ENCODE measurements around the gene JHY.

The JHY gene

GRCh38 chr11:122963961-122964360 lies 81.4 kb downstream of the JHY start:
- DNase-seq, result no peak

GRCh38 chr11:122976061-122976733 lies 93.6 kb downstream of the JHY start:
- DNase-seq, result no peak

GRCh38 chr11:122976734-122977469 lies 94.3 kb downstream of the JHY start:
- no peak for DNase-seq

GRCh38 chr11:122977470-122978298 lies 95.1 kb downstream of the JHY start:
- DNase-seq, result no peak

GRCh38 chr11:122978299-122978620 lies 95.7 kb downstream of the JHY start:
- no peak for DNase-seq

- DNase-seq, result no peak
These were observed 96.7 kb downstream of the JHY start for GRCh38 chr11:122979103-122979814.

GRCh38 chr11:122979815-122980595 lies 97.4 kb downstream of the JHY start:
- no peak for DNase-seq

GRCh38 chr11:122981388-122982264 lies 99.1 kb downstream of the JHY start, which contains the start of gene BSX:
Gene BSX (minus strand): TSS chr11:122981834. CDS start chr11:122981671, 163 bp downstream.
- DNase-seq, result peak; percentile 54

- no peak for DNase-seq
These were observed 101.1 kb downstream of the JHY start for GRCh38 chr11:122983438-122984185.

GRCh38 chr11:122984186-122985011 lies 101.8 kb downstream of the JHY start:
- DNase-seq, result no peak

GRCh38 chr11:122995526-122995925 lies 113.0 kb downstream of the JHY start:
- no peak for DNase-seq

- no peak for DNase-seq
These were observed 116.3 kb downstream of the JHY start for GRCh38 chr11:122998727-122999366.

GRCh38 chr11:123000721-123001120 lies 118.2 kb downstream of the JHY start:
- no peak for DNase-seq

- DNase-seq, result no peak
These were observed 124.4 kb downstream of the JHY start for GRCh38 chr11:123006860-123007542.

All from midbrain (tissue), 1 donor.